Ovary (tissue), 10 donors: Measurements from ENCODE around the gene FGR. TPM values are rescaled to one million over a fixed set of nuclear protein-coding genes. Genes with fewer than 3 reads are reported as not detected.
A peak's percentile ranks its signal among the peaks of the same experiment; 100 is the strongest.
"Not testable (repeated sequence)": the region's sequence is repeated elsewhere in the genome, so short reads cannot be mapped to it uniquely, and the experiment has no call there.

Experiments used
- DNase-seq, 5 donors: peaks; one replicate each; pipeline ENCODE4 v3.0.0-alpha.2; 2019 to 2020
- H3K27ac ChIP-seq, 2 donors: fragments of 200-600 bp; one replicate each; pipeline versions ENCODE4 v1.5.1 to v1.8.0; 2019 to 2022
- H3K27me3 ChIP-seq: fragments of 200-600 bp; one replicate; pipeline ENCODE4 v1.8.0; 2022
- H3K36me3 ChIP-seq: fragments of 200-600 bp; sonication (generic); one replicate; pipeline ENCODE4 v1.5.1; 2019
- H3K4me1 ChIP-seq: one replicate; pipeline ENCODE4 v1.8.1; 2013; ENCODE audit warnings: mild to moderate bottlenecking, moderate library complexity; ENCODE audit not compliant: insufficient read depth
- H3K4me3 ChIP-seq: fragments of 200-600 bp; sonication (generic); one replicate; pipeline ENCODE4 v1.5.1; 2017
- H3K9me3 ChIP-seq, 2 donors: fragments of 200-600 bp in 1 of 2; sonication (generic) in 1 of 2; one replicate each; pipeline versions ENCODE4 v1.5.1 to v1.8.1; 2013 to 2019; ENCODE audit warnings: mild to moderate bottlenecking in 1 of 2, moderate library complexity in 1 of 2
- EP300 ChIP-seq: sonication (generic); formaldehyde crosslinking; IDR thresholded peaks from one replicate; pipeline ENCODE4 v1.6.1; 2017; ENCODE audit warnings: antibody characterized with exemption
- POLR2A ChIP-seq: fragments of 450-650 bp; IDR thresholded peaks from one replicate; pipeline ENCODE4 v1.6.1; 2017; ENCODE audit warnings: antibody characterized with exemption, mild to moderate bottlenecking, moderate library complexity
- WGBS, 3 donors: extraction: QIAGEN DNeasy Blood & Tissue Kit in 1 of 3; methylation state at CpG; one replicate each; pipeline versions ENCODE4 v1.1.5 to v1.1.7; 2013 to 2017; 5-methylcytosine and 5-hydroxymethylcytosine counted together
- intact Hi-C, 4 donors: fragments of 100-400 bp; cut with DNase I; formaldehyde crosslinking; loops; one replicate each; pipeline versions ENCODE4 v1.11.0 to v1.15.1; 2022 to 2023
- long read RNA-seq, 3 donors: library from polyadenylated mRNA in 2 of 3; unstranded in 2 of 3; transcript quantifications; one replicate each; pipeline ENCODE4 v2.0.0 and lab custom pipeline, GENCODE V29; 2021 to 2026
- polyA plus RNA-seq, 2 donors: library from polyadenylated mRNA; stranded (reverse); fragments of 200-250 nt in 1 of 2; fragments of 350-450 nt in 1 of 2; fragmentation: Illumina TruSeq in 1 of 2; extraction: RNeasy Lipid Tissue Mini Kit (QIAGEN cat#74804) in 1 of 2; gene quantifications; one replicate each; pipeline ENCODE4 v1.2.3, GENCODE V29; 2013 to 2014
- total RNA-seq, 7 donors: library from RNA; depleted of rRNA in 2 of 7; stranded (reverse); fragments of >200 nt in 2 of 7; fragmentation: NEBNext Ultra II Directional in 3 of 7; extraction: Animal tissue kit (Norgen Biotek cat#: 25700) in 3 of 7; gene quantifications; one replicate each; pipeline versions ENCODE4 v1.1.0 to v1.2.4, GENCODE V29; 2016 to 2023
- TF ChIP-seq, protein P1 (sequence below), 3 donors: fragments of 450-650 bp in 2 of 3; fragments of 200-600 bp in 1 of 3; IDR thresholded peaks; one replicate each; pipeline versions ENCODE4 v1.5.1 to v1.8.0; 2016 to 2022; ENCODE audit warnings: antibody characterized with exemption in 3 of 3, mild to moderate bottlenecking in 1 of 3
- donor health status: DM: no; HTN: no; CAD: no; lungs with moderate emphysema.
- donor health status: DM: no; HTN: no; CAD: no.
- donor health status: Bipolar disorder and iron deficiency.
- donor health status: DM: yes; HTN: yes; CAD: no.
- donor health status: DM: no; HTN: no; CAD: no.
- donor health status: DM: yes; HTN: yes; CAD: no.

Gene FGR
- 10 to 100 TPM in 1 of 7 donors, 1 to 10 TPM in 6; 1.1 to 14.1 (median 4.2) TPM for total RNA-seq
- polyA plus RNA-seq = 1 to 10 TPM; 4.2 to 6.8 TPM
- long read RNA-seq, donor 1, partial matches to known transcripts = 1 of 4 reads
- long read RNA-seq, donor 1, other reads (novel, unspliced or antisense) = 0 of 4 reads
- long read RNA-seq, donor 2 = 0 reads
- long read RNA-seq, donor 3, partial matches to known transcripts = 3 of 8 reads
- long read RNA-seq, donor 3, other reads (novel, unspliced or antisense) = 2 of 8 reads

DNA sequence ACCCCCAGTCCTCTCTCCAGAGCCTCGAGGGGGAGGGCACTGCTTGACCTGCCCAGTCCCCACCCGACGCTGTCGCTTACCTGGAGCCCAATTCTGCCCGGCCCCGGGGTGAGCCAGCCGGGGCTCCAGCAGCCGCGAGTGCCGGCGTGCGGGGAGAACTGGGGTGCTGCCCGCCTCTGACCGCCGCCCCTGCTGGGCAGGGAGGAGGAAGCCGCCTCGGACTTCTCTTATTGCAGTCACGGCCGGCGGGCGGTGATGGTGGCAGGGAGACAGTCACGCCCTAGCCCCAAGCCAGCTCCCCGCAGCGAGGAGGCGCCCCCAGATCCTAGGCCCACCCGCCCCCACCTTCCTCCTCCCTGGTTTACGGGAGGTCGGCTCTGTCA lies at the start of gene FGR:
FGR (minus strand) TSS at position 201 of the 383 bp plus-strand sequence. CDS start 11,269 bp downstream, outside the sequence.
- Histone ChIP-seq H3K27ac (no peak within 1 kb of the TSS), H3K36me3 (no peaks in the 10 kb centered on the region), H3K4me1 (no peaks in the 10 kb centered on the region), H3K27me3 (no peaks in the 10 kb centered on the region), H3K4me3 (peak within 1 kb of the TSS; percentile 25), H3K9me3 (no peaks in the 10 kb centered on the region)
- DNase-seq = no peak
- intact Hi-C loops = no loop called here
- WGBS, 3 donors = 71 to 74% (median 73%) methylated on average over 23 to 28 of the region's 28 CpGs
- TF ChIP-seq, protein P1, sequence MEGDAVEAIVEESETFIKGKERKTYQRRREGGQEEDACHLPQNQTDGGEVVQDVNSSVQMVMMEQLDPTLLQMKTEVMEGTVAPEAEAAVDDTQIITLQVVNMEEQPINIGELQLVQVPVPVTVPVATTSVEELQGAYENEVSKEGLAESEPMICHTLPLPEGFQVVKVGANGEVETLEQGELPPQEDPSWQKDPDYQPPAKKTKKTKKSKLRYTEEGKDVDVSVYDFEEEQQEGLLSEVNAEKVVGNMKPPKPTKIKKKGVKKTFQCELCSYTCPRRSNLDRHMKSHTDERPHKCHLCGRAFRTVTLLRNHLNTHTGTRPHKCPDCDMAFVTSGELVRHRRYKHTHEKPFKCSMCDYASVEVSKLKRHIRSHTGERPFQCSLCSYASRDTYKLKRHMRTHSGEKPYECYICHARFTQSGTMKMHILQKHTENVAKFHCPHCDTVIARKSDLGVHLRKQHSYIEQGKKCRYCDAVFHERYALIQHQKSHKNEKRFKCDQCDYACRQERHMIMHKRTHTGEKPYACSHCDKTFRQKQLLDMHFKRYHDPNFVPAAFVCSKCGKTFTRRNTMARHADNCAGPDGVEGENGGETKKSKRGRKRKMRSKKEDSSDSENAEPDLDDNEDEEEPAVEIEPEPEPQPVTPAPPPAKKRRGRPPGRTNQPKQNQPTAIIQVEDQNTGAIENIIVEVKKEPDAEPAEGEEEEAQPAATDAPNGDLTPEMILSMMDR (IDR thresholded peaks at IDR 0.05) = no peak
- TF ChIP-seq EP300 (no peak), POLR2A (no peak)

DNA sequence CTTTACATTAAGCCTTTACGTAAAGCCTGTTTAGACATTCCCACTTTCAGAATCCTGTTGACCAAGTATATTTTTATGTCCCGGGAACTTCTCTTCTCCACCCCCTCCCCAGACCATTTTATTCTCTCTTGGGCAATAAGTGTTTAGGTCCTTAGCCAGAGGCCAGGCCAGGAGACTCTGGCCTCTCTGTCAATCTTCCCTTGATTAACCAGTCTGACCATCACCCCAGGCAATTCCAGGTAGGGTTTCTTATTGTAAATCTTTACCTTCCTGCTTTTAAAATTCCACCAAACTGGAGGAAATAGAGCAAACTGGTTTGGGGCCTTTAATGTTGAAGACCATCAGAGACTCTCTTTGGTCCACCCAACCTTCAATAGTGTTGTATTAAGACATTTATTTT lies 49.2 kb upstream of the FGR start:
- no peak for DNase-seq
- Histone ChIP-seq H3K27me3 (no peaks in the 10 kb centered on the region), H3K4me1 (no peaks in the 10 kb centered on the region), H3K27ac (no peak overlapping the region), H3K9me3 (peaks cover 0 to 4% of the 10 kb centered on the region in 2 donors), H3K4me3 (no peak overlapping the region), H3K36me3 (no peaks in the 10 kb centered on the region)
- TF ChIP-seq, protein P1 (IDR thresholded peaks at IDR 0.05) = no peak
- no peak for TF ChIP-seq EP300
- no peak for TF ChIP-seq POLR2A
- intact Hi-C loops = no loop called here
- 90 to 97% (median 93%) methylated on average over 2 of the region's 2 CpGs for WGBS, 3 donors

DNA sequence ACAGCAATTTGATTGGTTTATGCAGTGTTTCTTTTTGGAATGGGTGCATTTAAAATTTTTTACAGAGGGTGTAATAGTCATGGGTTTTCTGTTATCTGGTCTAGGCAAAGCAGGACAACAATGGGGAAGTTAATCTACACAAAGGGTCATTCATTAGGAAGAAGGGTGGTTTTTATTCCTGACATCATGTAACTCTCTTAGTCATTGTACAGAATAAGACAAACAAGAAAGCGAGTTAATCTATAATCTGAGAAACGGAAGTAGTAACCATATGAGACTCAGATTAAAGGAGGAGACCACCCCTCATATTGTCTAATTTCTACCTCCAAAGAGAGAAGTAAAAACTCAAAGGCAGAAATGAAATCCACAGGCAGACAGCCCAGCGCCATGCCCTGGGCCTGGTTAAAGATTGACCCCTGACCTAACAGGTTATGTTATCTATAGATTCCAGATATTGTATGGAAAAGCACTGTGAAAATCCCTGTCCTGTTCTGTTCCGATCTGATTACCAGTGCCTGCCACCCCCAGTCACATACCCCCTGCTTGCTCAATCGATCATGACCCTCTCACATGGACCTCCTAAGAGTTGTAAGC lies 47.5 kb upstream of the FGR start:
- H3K36me3 ChIP-seq = no peaks in the 10 kb centered on the region
- H3K27ac ChIP-seq = no peak overlapping the region
- no peaks in the 10 kb centered on the region for H3K27me3 ChIP-seq
- no peaks in the 10 kb centered on the region for H3K4me1 ChIP-seq
- peaks cover 0 to 4% of the 10 kb centered on the region in 2 donors for H3K9me3 ChIP-seq
- DNase-seq = no peak
- 88 to 93% (median 89%) methylated on average over 5 of the region's 5 CpGs for WGBS, 3 donors
- intact Hi-C loops = no loop called here
- TF ChIP-seq, protein P1 (IDR thresholded peaks at IDR 0.05) = no peak
- TF ChIP-seq POLR2A (no peak), EP300 (no peak)
- no peak overlapping the region for H3K4me3 ChIP-seq

DNA sequence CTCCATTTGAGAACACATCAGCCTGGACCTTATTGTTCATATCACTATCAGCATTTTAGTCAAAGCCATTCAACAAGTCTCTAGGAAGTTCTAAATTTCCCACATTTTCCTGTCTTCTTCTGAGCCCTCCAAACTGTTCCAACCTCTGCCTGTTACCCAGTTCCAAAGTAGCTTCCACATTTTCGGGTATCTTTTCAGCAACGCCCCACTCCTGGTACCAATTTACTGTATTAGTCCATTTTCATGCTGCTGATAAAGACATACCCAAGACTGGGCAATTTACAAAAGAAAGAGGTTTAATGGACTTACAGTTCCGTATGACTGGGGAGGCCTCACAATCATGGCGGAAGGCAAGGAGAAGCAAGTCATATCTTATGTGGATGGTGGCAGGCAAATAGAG lies 46.6 kb upstream of the FGR start:
- H3K4me3 ChIP-seq, DNase-seq, H3K4me1 ChIP-seq, H3K36me3 ChIP-seq, H3K27ac ChIP-seq, H3K27me3 ChIP-seq, intact Hi-C loops, H3K9me3 ChIP-seq: not testable (repeated sequence)
- 94 to 98% (median 97%) methylated on average over 4 of the region's 4 CpGs for WGBS, 3 donors

DNA sequence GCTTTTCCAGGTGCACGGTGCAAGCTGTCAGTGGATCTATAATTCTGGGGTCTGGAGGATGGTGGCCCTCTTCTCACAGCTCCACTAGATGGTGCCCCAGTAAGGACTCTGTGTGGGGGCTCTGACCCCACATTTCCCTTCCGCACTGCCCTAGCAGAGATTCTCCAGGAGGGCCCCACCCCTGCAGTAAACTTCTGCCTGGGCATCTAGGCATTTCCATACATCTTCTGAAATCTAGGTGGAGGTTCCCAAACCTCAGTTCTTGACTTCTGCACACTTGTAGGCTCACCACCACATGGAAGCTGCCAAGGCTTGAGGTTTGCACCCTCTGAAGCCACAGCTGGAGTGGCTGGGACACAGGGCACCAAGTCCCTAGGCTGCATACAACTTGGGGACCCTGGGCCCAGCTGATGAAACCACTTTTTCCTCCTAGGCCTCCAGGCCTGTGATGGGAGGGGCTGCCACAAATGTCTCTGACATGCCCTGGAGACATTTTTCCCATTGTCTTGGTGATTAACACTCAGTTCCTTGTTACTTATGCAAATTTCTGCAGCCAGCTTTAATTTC lies 45.3 kb upstream of the FGR start:
- WGBS, 3 donors = 93 to 100% (median 96%) methylated on average over 2 of the region's 2 CpGs
- H3K9me3 ChIP-seq, H3K27ac ChIP-seq, H3K4me3 ChIP-seq, H3K27me3 ChIP-seq, H3K36me3 ChIP-seq, DNase-seq, H3K4me1 ChIP-seq, intact Hi-C loops: not testable (repeated sequence)
